GM19328 (cell line): ENCODE measurements around the gene AGXT.

Source experiments
- ATAC-seq: cut with Tn5 transposase; IDR thresholded peaks from one replicate; pipeline ENCODE4 v1.9.1; 2021; ENCODE audit warnings: mild to moderate bottlenecking, moderate library complexity; ENCODE audit not compliant: unreplicated experiment

The AGXT gene

GRCh38 chr2:240884221-240884620, 15.6 kb downstream of the AGXT start:
- ATAC-seq = no peak

- ATAC-seq = no peak
Observed at GRCh38 chr2:240884745-240885144, 16.1 kb downstream of the AGXT start.

GRCh38 chr2:240885566-240885965, 16.9 kb downstream of the AGXT start:
- no peak for ATAC-seq

- no peak for ATAC-seq
Observed at GRCh38 chr2:240886023-240886565, 17.5 kb downstream of the AGXT start.

GRCh38 chr2:240886678-240887609, 18.3 kb downstream of the AGXT start:
- ATAC-seq = no peak

GRCh38 chr2:240887631-240888030, 19.0 kb downstream of the AGXT start:
- ATAC-seq = no peak

- ATAC-seq = no peak
Observed at GRCh38 chr2:240888130-240888889, 19.7 kb downstream of the AGXT start.

- ATAC-seq = no peak
Observed at GRCh38 chr2:240888890-240889573, 20.4 kb downstream of the AGXT start.

GRCh38 chr2:240889601-240890560, 21.3 kb downstream of the AGXT start:
- no peak for ATAC-seq

GRCh38 chr2:240890691-240891090, 22.1 kb downstream of the AGXT start:
- no peak for ATAC-seq

GRCh38 chr2:240891492-240892340, 23.1 kb downstream of the AGXT start:
- no peak for ATAC-seq

- ATAC-seq = no peak
Observed at GRCh38 chr2:240892356-240892755, 23.7 kb downstream of the AGXT start.

GRCh38 chr2:240892925-240893324, 24.3 kb downstream of the AGXT start:
- no peak for ATAC-seq

GRCh38 chr2:240893363-240893844, 24.8 kb downstream of the AGXT start:
- no peak for ATAC-seq

- no peak for ATAC-seq
Observed at GRCh38 chr2:240894006-240894405, 25.4 kb downstream of the AGXT start.

GRCh38 chr2:240894836-240895558, 26.4 kb downstream of the AGXT start:
- no peak for ATAC-seq

GRCh38 chr2:240895656-240896388, 27.2 kb downstream of the AGXT start, which contains the start of gene MAB21L4:
Gene MAB21L4, minus strand, starts transcription at chr2:240896156. Its CDS starts 159 bp downstream, at chr2:240895997.
- no peak for ATAC-seq
